Measurements from ENCODE around the gene NOC4L. TPM values are rescaled to one million over a fixed set of nuclear protein-coding genes. Genes with fewer than 3 reads are reported as not detected.
A peak's percentile ranks its signal among the peaks of the same experiment; 100 is the strongest.

The NOC4L gene
- total RNA-seq, 1 donor from 2014 or later: 15.8 TPM

- DNase-seq: no peak
- Histone ChIP-seq H3K9me3 (no peaks in the 10 kb centered on the region), H3K27me3 (ENCODE audit: low read depth) (no peaks in the 10 kb centered on the region), H3K4me1 (no peaks in the 10 kb centered on the region), H3K36me3 (peaks cover 54% of the 10 kb centered on the region), H3K27ac (no peak overlapping the region), H3K4me3 (no peak overlapping the region)
- intact Hi-C loops (cut with DNase I): no loop called here
- no peak for TF ChIP-seq CTCF (IDR thresholded peaks at IDR 0.05)
- ATAC-seq: peak in 1 of 2 donors; percentile 37
Observed at GRCh38 chr12:132117558-132117875, 26.7 kb upstream of the NOC4L start.

GRCh38 chr12:132118876-132119275 lies 25.4 kb upstream of the NOC4L start:
- H3K4me1 ChIP-seq: no peaks in the 10 kb centered on the region
- ATAC-seq: no peak
- H3K27ac ChIP-seq: no peak overlapping the region
- no peaks in the 10 kb centered on the region for H3K27me3 ChIP-seq (ENCODE audit: low read depth)
- no peaks in the 10 kb centered on the region for H3K9me3 ChIP-seq
- H3K36me3 ChIP-seq: peaks cover 54% of the 10 kb centered on the region
- no peak overlapping the region for H3K4me3 ChIP-seq
- intact Hi-C loops (cut with DNase I): no loop called here
- no peak for TF ChIP-seq CTCF (IDR thresholded peaks at IDR 0.05)
- DNase-seq: no peak

GRCh38 chr12:132121283-132121682 lies 23.0 kb upstream of the NOC4L start:
- ATAC-seq (no peak), DNase-seq (no peak)
- intact Hi-C loops (cut with DNase I): no loop called here
- Histone ChIP-seq H3K4me1 (no peaks in the 10 kb centered on the region), H3K9me3 (no peaks in the 10 kb centered on the region), H3K27ac (no peak overlapping the region), H3K36me3 (peaks cover 52% of the 10 kb centered on the region), H3K4me3 (no peak overlapping the region), H3K27me3 (ENCODE audit: low read depth) (no peaks in the 10 kb centered on the region)
- TF ChIP-seq CTCF (IDR thresholded peaks at IDR 0.05): no peak

- Histone ChIP-seq H3K4me3 (no peak overlapping the region), H3K27ac (no peak overlapping the region), H3K4me1 (no peaks in the 10 kb centered on the region), H3K36me3 (peaks cover 61% of the 10 kb centered on the region), H3K27me3 (ENCODE audit: low read depth) (no peaks in the 10 kb centered on the region), H3K9me3 (no peaks in the 10 kb centered on the region)
- DNase-seq: no peak
- intact Hi-C loops (cut with DNase I): no loop called here
- TF ChIP-seq CTCF (IDR thresholded peaks at IDR 0.05): no peak
- no peak for ATAC-seq
Observed at GRCh38 chr12:132123970-132124765, 20.1 kb upstream of the NOC4L start.

GRCh38 chr12:132124766-132125425 lies 19.4 kb upstream of the NOC4L start:
- Histone ChIP-seq H3K27me3 (ENCODE audit: low read depth) (no peaks in the 10 kb centered on the region), H3K9me3 (no peaks in the 10 kb centered on the region), H3K4me1 (no peaks in the 10 kb centered on the region), H3K4me3 (no peak overlapping the region), H3K27ac (no peak overlapping the region), H3K36me3 (peaks cover 61% of the 10 kb centered on the region)
- ATAC-seq: no peak
- TF ChIP-seq CTCF (IDR thresholded peaks at IDR 0.05): no peak
- intact Hi-C loops (cut with DNase I): no loop called here
- DNase-seq: no peak
